K562 (cell line): Measurements from ENCODE around the gene DCTN5. TPM values are rescaled to one million over a fixed set of nuclear protein-coding genes. Genes with fewer than 3 reads are reported as not detected.

Experiments
- ARID1B ChIP-seq: fragments of 450-650 bp; IDR thresholded peaks from 2 replicates; pipeline ENCODE4 v1.6.1; 2016; ENCODE audit warnings: antibody characterized with exemption, mild to moderate bottlenecking, inconsistent platforms
- DDX20 ChIP-seq: fragments of 450-650 bp; IDR thresholded peaks from 2 replicates; pipeline ENCODE4 v1.6.1; 2016; ENCODE audit warnings: missing genetic modification characterization, low read depth, mild to moderate bottlenecking, missing compliant biosample characterization, moderate library complexity
- FOSL1 ChIP-seq: fragments of 200-800 bp; sonication (Bioruptor generic); conservative IDR thresholded peaks from 2 replicates; pipeline ENCODE4 v1.6.1; 2016; ENCODE audit warnings: missing genetic modification characterization, missing compliant biosample characterization
- HDAC1 ChIP-seq, 2 experiments: fragments of 450-650 bp; IDR thresholded peaks; 2 replicates each; pipeline ENCODE4 v1.6.1; 2016 to 2017; ENCODE audit warnings: inconsistent platforms in 1 of 2, mild to moderate bottlenecking in 1 of 2, moderate library complexity in 1 of 2
- HDAC2 ChIP-seq: fragments of 450-650 bp; IDR thresholded peaks from 2 replicates; pipeline ENCODE4 v1.6.1; 2016; ENCODE audit warnings: mild to moderate bottlenecking
- IFI16 ChIP-seq: fragments of 250-450 bp; sonication (Bioruptor Pico); IDR thresholded peaks from 2 replicates; pipeline ENCODE4 v2.1.2; 2022; ENCODE audit warnings: mild to moderate bottlenecking, inconsistent platforms
- MCM7 ChIP-seq, 2 experiments: fragments of 450-650 bp; IDR thresholded peaks; 2 replicates each; pipeline ENCODE4 v1.6.1; 2016 to 2018
- NFE2 ChIP-seq: IDR thresholded peaks from 2 replicates; pipeline ENCODE4 v1.6.1; 2014; ENCODE audit warnings: antibody characterized with exemption, low read depth
- NFIC ChIP-seq: fragments of 450-650 bp; IDR thresholded peaks from 2 replicates; pipeline ENCODE4 v1.6.1; 2017; ENCODE audit warnings: mild to moderate bottlenecking, inconsistent platforms
- NKRF ChIP-seq: fragments of 450-650 bp; IDR thresholded peaks from 2 replicates; pipeline ENCODE4 v1.6.1; 2016; ENCODE audit warnings: borderline replicate concordance
- PYGO2 ChIP-seq: fragments of 450-650 bp; IDR thresholded peaks from 2 replicates; pipeline ENCODE4 v1.6.1; 2016; ENCODE audit warnings: mild to moderate bottlenecking, missing genetic modification characterization, moderate library complexity, missing compliant biosample characterization
- SMARCC2 ChIP-seq: fragments of 450-650 bp; IDR thresholded peaks from 2 replicates; pipeline ENCODE4 v1.6.1; 2017; ENCODE audit warnings: antibody characterized with exemption, moderate library complexity, mild to moderate bottlenecking, low read depth
- SP1 ChIP-seq: sonication (generic); formaldehyde crosslinking; IDR thresholded peaks from 2 replicates; pipeline ENCODE4 v1.8.1; 2022; ENCODE audit warnings: mild to moderate bottlenecking, missing genetic modification reagents
- SUPT5H ChIP-seq: fragments of 450-650 bp; IDR thresholded peaks from 2 replicates; pipeline ENCODE4 v1.6.1; 2016
- TAF15 ChIP-seq: fragments of 200-400 bp; formaldehyde crosslinking; IDR thresholded peaks from 2 replicates; pipeline ENCODE4 v1.6.1; 2017; ENCODE audit warnings: mild to moderate bottlenecking, low read depth, low read length, moderate library complexity
- TCF15 ChIP-seq: fragments of 250-450 bp; sonication (Bioruptor Pico); IDR thresholded peaks from 2 replicates; pipeline ENCODE4 v1.8.0; 2022; ENCODE audit warnings: moderate library complexity, mild to moderate bottlenecking, inconsistent platforms
- XRCC5 ChIP-seq: fragments of 200-400 bp; formaldehyde crosslinking; IDR thresholded peaks from 2 replicates; pipeline ENCODE4 v1.6.1; 2017; ENCODE audit warnings: low read depth, mild to moderate bottlenecking, low read length
- ZBTB7A ChIP-seq: IDR thresholded peaks from 2 replicates; pipeline ENCODE4 v1.6.1; 2011; ENCODE audit warnings: low read depth, mild to moderate bottlenecking, low read length, moderate library complexity, borderline replicate concordance; ENCODE audit not compliant: control insufficient read depth
- ZNF699 ChIP-seq: fragments of 250-450 bp; sonication (Bioruptor Pico); IDR thresholded peaks from 2 replicates; pipeline ENCODE4 v1.8.0; 2021; ENCODE audit warnings: mild to moderate bottlenecking, moderate library complexity; ENCODE audit not compliant: insufficient replicate concordance
- polyA plus RNA-seq, 8 experiments: library from polyadenylated mRNA; depleted of rRNA in 4 of 8; stranded (reverse) in 5 of 8; unstranded in 3 of 8; fragments of >200 nt; fragmentation: Nextera tagmentation in 2 of 8; fragmentation: Illumina TruSeq in 1 of 8; extraction: Ambion mirVana in 2 of 8; extraction: Trizol in 1 of 8; gene quantifications; 2 replicates each; pipeline versions ENCODE4 v1.2.1 to v1.2.3, GENCODE V29; 2011 to 2014; ENCODE audit warnings: inconsistent platforms in 1 of 8, missing spikeins in 1 of 8
- total RNA-seq, 7 experiments: library from RNA; depleted of rRNA in 6 of 7; stranded (reverse); fragments of >200 nt in 6 of 7; fragmentation: Illumina TruSeq in 2 of 7; extraction: Trizol in 2 of 7; gene quantifications; 2 replicates each; pipeline versions ENCODE4 v1.2.1 to v1.2.3, GENCODE V29; 2011 to 2021; ENCODE audit warnings: low replicate concordance in 1 of 7

Gene DCTN5
- total and polyA plus RNA-seq, 9 of the 15 experiments (the other 6 are each of a cell fraction or from before 2014, with no cell fraction given): 35.8 to 149 (median 75.9) TPM

GRCh38 chr16:23679274-23679985, 38.2 kb downstream of the DCTN5 start (continued):
- TF ChIP-seq NFE2: peak; percentile 68
- TF ChIP-seq SUPT5H: peak; percentile 61; the same call in 1 of the 2 replicates
- peak; percentile 52 for TF ChIP-seq HDAC2
- TF ChIP-seq SP1 (CRISPR knock-in tag): no peak; the same call in 1 of the 2 replicates
- no peak for TF ChIP-seq DDX20 (tag)
- TF ChIP-seq MCM7 (IDR thresholded peaks at IDR 0.05): no peak
- TF ChIP-seq PYGO2 (tag): no peak
- TF ChIP-seq SMARCC2: peak; percentile 49; the same call in 1 of the 2 replicates
- TF ChIP-seq NKRF: peak; percentile 36; the same call in 1 of the 2 replicates
- peak; percentile 33; the same call in 1 of the 2 replicates for TF ChIP-seq ZBTB7A
- peak in 1 of 2 experiments; percentile 68; a peak in 1 of 4 replicates for TF ChIP-seq HDAC1 (IDR thresholded peaks at IDR 0.05)
- peak; percentile 34; the same call in 1 of the 2 replicates for TF ChIP-seq NFIC
- no peak for TF ChIP-seq IFI16 (CRISPR knock-in tag)
- peak; percentile 64 for TF ChIP-seq ARID1B
- TF ChIP-seq ZNF699 (CRISPR knock-in tag): no peak
- TF ChIP-seq TAF15: no peak
- peak; percentile 39; the same call in 1 of the 2 replicates for TF ChIP-seq XRCC5
- TF ChIP-seq TCF15 (CRISPR knock-in tag): no peak
- peak; percentile 81 for TF ChIP-seq FOSL1 (tag)
